ENCODE measurements around the gene KLK12. TPM values are rescaled to one million over a fixed set of nuclear protein-coding genes. Genes with fewer than 3 reads are reported as not detected.

KLK12 gene
- total RNA-seq, 6 donors from 2014 or later, result 0.54 to 2.0 TPM; not detected in 4

DNA sequence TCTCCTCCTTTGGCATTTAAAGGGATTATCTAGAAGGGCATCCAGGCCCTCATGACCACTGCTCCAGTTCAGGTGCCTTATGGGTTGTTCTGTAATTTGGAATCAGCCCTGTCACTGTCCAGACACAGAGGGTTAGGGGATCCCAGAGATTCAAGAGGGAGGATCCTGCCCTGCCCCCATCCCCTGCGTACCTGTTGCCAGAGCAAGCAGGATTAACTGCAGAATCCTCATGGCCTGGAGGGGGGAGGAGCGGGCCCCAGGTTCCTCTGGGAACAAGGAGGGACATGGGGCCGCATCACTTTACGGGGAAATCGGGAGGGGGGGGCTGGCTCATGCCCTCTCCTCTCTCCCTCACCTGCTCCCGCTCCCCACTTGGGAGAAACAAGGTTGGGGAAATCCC is 9.4 kb downstream of the KLK12 start:
- 25 to 60% methylated on average over 4 to 6 of the region's 6 CpGs for whole genome bisulfite sequencing, 2 donors
- Histone ChIP-seq H3K27me3 (peaks cover 0 to 5% (median 2%) of the 10 kb centered on the region in 4 donors), H3K4me1 (peaks cover 0 to 4% (median 1%) of the 10 kb centered on the region in 4 donors), H3K36me3 (no peaks in the 10 kb centered on the region), H3K27ac (no peak overlapping the region), H3K4me3 (no peak overlapping the region), H3K9me3 (no peaks in the 10 kb centered on the region)
- TF ChIP-seq POLR2AphosphoS5 (IDR thresholded peaks at IDR 0.05) (no peak), CTCF (IDR thresholded peaks at IDR 0.05) (no peak), POLR2A (IDR thresholded peaks at IDR 0.05) (no peak), EP300 (IDR thresholded peaks at IDR 0.05) (no peak)
- no peak for DNase-seq
- no peak for ATAC-seq (ENCODE audit: low FRiP score in 2 of 2)

DNA sequence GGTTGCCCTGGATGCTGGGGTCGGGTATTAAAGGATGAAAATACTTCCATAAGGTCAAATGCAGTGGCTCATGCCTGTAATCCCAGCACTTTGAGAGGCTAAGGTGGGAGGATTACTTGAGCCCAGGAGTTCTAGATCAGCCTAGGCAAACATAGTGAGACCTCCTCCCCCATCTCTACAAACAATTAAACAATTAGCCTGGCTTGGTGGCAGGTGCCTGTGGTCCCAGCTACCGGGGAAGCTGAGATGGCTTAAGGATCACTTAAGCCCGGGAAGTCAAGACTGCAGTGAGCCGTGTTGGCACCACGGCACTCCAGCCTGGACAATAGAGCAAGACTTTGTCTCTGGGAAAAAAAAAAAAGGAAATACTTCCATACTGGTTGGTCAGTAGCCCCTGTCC is 9.9 kb downstream of the KLK12 start:
- no peak overlapping the region for H3K27ac ChIP-seq
- ATAC-seq (ENCODE audit: low FRiP score in 2 of 2) (no peak), DNase-seq (no peak)
- no peak overlapping the region for H3K4me3 ChIP-seq
- no peaks in the 10 kb centered on the region for H3K36me3 ChIP-seq
- H3K4me1 ChIP-seq, result peaks cover 0 to 9% (median 3%) of the 10 kb centered on the region in 4 donors
- TF ChIP-seq POLR2AphosphoS5 (IDR thresholded peaks at IDR 0.05), result no peak
- TF ChIP-seq EP300 (IDR thresholded peaks at IDR 0.05), result no peak
- no peak for TF ChIP-seq CTCF (IDR thresholded peaks at IDR 0.05)
- TF ChIP-seq POLR2A (IDR thresholded peaks at IDR 0.05), result no peak
- H3K9me3 ChIP-seq, result no peaks in the 10 kb centered on the region
- WGBS, 2 donors, result 41 to 55% methylated on average over 5 of the region's 5 CpGs
- peaks cover 0 to 5% (median 2%) of the 10 kb centered on the region in 4 donors for H3K27me3 ChIP-seq

- Histone ChIP-seq H3K4me1 (peaks cover 0 to 19% (median 11%) of the 10 kb centered on the region in 4 donors), H3K4me3 (no peak overlapping the region), H3K27ac (no peak overlapping the region), H3K9me3 (no peaks in the 10 kb centered on the region), H3K36me3 (no peaks in the 10 kb centered on the region), H3K27me3 (peaks cover 0 to 14% (median 9%) of the 10 kb centered on the region in 4 donors)
- TF ChIP-seq CTCF (IDR thresholded peaks at IDR 0.05), result no peak
- TF ChIP-seq POLR2A (IDR thresholded peaks at IDR 0.05), result no peak
- TF ChIP-seq POLR2AphosphoS5 (IDR thresholded peaks at IDR 0.05), result no peak
- no peak for TF ChIP-seq EP300 (IDR thresholded peaks at IDR 0.05)
- DNase-seq, result no peak
- 64 to 71% methylated on average over 11 of the region's 11 CpGs for WGBS, 2 donors
- no peak for ATAC-seq (ENCODE audit: low FRiP score in 2 of 2)
These were observed 10.9 kb downstream of the KLK12 start for GRCh38 chr19:51023946-51024345.

GRCh38 chr19:51022526-51022925 is 12.3 kb downstream of the KLK12 start:
- 47 to 51% methylated on average over 14 of the region's 14 CpGs for WGBS, 2 donors
- no peak for TF ChIP-seq CTCF (IDR thresholded peaks at IDR 0.05)
- TF ChIP-seq POLR2A (IDR thresholded peaks at IDR 0.05), result no peak
- TF ChIP-seq POLR2AphosphoS5 (IDR thresholded peaks at IDR 0.05), result no peak
- TF ChIP-seq EP300 (IDR thresholded peaks at IDR 0.05), result no peak
- no peak for DNase-seq
- Histone ChIP-seq H3K27ac (no peak overlapping the region), H3K27me3 (peaks cover 0 to 22% (median 9%) of the 10 kb centered on the region in 4 donors), H3K9me3 (no peaks in the 10 kb centered on the region), H3K4me1 (peaks cover 0 to 27% (median 14%) of the 10 kb centered on the region in 4 donors), H3K4me3 (no peak overlapping the region), H3K36me3 (no peaks in the 10 kb centered on the region)
- no peak for ATAC-seq (ENCODE audit: low FRiP score in 2 of 2)

GRCh38 chr19:51020988-51021651 is 13.7 kb downstream of the KLK12 start:
- DNase-seq, result no peak
- Histone ChIP-seq H3K9me3 (no peaks in the 10 kb centered on the region), H3K27me3 (peaks cover 0 to 27% (median 12%) of the 10 kb centered on the region in 4 donors), H3K36me3 (no peaks in the 10 kb centered on the region), H3K4me3 (no peak overlapping the region), H3K27ac (no peak overlapping the region), H3K4me1 (peaks cover 8 to 39% (median 21%) of the 10 kb centered on the region in 4 donors)
- WGBS, 2 donors, result 39 to 41% methylated on average over 7 of the region's 7 CpGs
- TF ChIP-seq POLR2AphosphoS5 (IDR thresholded peaks at IDR 0.05) (no peak), CTCF (IDR thresholded peaks at IDR 0.05) (peak; percentile 29 to 66 (median 53))
- ATAC-seq (ENCODE audit: low FRiP score in 2 of 2), result peak in 1 of 2 donors; percentile 46

All from upper lobe of left lung (tissue), 6 donors.